ENCODE measurements around the gene UBD. TPM values are rescaled to one million over a fixed set of nuclear protein-coding genes. Genes with fewer than 3 reads are reported as not detected.

The UBD gene
- total RNA-seq, 1 donor from 2014 or later, result 4.3 TPM

- no peak overlapping the region for H3K4me3 ChIP-seq (ENCODE audit: low read depth, low read length)
- no peak for DNase-seq (ENCODE audit: low read depth)
- TF ChIP-seq, protein P1, sequence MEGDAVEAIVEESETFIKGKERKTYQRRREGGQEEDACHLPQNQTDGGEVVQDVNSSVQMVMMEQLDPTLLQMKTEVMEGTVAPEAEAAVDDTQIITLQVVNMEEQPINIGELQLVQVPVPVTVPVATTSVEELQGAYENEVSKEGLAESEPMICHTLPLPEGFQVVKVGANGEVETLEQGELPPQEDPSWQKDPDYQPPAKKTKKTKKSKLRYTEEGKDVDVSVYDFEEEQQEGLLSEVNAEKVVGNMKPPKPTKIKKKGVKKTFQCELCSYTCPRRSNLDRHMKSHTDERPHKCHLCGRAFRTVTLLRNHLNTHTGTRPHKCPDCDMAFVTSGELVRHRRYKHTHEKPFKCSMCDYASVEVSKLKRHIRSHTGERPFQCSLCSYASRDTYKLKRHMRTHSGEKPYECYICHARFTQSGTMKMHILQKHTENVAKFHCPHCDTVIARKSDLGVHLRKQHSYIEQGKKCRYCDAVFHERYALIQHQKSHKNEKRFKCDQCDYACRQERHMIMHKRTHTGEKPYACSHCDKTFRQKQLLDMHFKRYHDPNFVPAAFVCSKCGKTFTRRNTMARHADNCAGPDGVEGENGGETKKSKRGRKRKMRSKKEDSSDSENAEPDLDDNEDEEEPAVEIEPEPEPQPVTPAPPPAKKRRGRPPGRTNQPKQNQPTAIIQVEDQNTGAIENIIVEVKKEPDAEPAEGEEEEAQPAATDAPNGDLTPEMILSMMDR (conservative IDR thresholded peaks at IDR 0.05; ENCODE audit: low read depth, low read length), result no peak
Observed at GRCh38 chr6:29530671-29531310, 28.7 kb downstream of the UBD start.

GRCh38 chr6:29529956-29530355 lies 29.6 kb downstream of the UBD start:
- TF ChIP-seq, protein P1 (conservative IDR thresholded peaks at IDR 0.05; ENCODE audit: low read depth, low read length), result no peak
- no peak overlapping the region for H3K4me3 ChIP-seq (ENCODE audit: low read depth, low read length)
- DNase-seq (ENCODE audit: low read depth), result no peak

- no peak for DNase-seq (ENCODE audit: low read depth)
- TF ChIP-seq, protein P1 (conservative IDR thresholded peaks at IDR 0.05; ENCODE audit: low read depth, low read length), result no peak
- no peak overlapping the region for H3K4me3 ChIP-seq (ENCODE audit: low read depth, low read length)
Observed at GRCh38 chr6:29528988-29529560, 30.5 kb downstream of the UBD start.

DNA sequence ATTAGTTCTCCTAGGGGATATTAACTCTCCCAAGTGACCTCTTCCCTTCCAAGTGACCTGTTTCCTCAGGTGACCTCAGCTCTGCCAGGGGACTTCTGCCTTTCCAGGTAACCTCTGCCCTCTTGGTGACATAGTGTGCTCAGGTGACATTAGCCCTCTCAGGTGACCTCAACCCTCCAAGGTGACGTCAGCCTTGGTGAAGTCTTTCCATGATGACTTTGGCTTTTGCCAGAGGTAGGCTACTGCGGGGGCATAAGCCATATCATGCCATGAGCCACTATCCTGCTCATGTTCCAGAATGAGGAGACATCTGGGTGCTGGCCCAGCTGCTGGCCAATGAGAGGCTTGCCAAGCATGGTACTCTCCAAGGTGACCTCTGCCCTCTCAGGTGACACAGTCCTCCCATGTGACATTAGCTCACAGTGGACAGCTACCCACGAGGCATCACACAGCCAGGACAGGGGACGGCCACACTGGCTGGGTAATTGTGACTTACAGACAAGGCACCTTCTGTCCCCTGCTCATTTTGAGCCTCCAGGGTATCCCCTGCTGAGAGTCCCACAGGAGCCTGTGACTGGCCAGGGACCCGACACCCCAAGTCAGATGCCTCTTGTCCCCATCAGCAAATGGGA lies 31.1 kb downstream of the UBD start:
- no peak overlapping the region for H3K4me3 ChIP-seq (ENCODE audit: low read depth, low read length)
- DNase-seq (ENCODE audit: low read depth), result no peak
- TF ChIP-seq, protein P1 (conservative IDR thresholded peaks at IDR 0.05; ENCODE audit: low read depth, low read length), result no peak

DNA sequence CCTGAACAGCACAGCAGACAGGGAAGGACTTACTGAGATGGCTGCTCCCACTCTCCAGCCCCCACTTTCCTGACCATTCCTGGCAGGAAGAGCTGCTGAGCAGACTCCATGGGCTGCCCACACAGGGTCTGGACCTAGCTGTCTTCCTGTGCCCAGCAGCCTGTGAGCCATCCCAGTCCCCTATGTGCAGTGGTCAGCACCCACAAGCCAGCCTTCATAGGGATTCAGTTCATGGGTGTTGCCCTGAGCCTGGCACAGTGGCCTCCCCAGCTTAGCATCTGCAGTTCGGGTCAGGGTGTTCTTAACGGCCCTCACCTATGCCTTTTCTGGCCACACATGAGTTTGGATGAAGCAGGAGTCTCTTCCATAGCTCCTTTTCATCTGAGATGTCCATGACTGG lies 32.0 kb downstream of the UBD start:
- TF ChIP-seq, protein P1 (conservative IDR thresholded peaks at IDR 0.05; ENCODE audit: low read depth, low read length), result no peak
- DNase-seq (ENCODE audit: low read depth), result no peak
- no peak overlapping the region for H3K4me3 ChIP-seq (ENCODE audit: low read depth, low read length)

GRCh38 chr6:29527126-29527525 lies 32.4 kb downstream of the UBD start:
- TF ChIP-seq, protein P1 (conservative IDR thresholded peaks at IDR 0.05; ENCODE audit: low read depth, low read length), result no peak
- H3K4me3 ChIP-seq (ENCODE audit: low read depth, low read length), result no peak overlapping the region
- DNase-seq (ENCODE audit: low read depth), result no peak

- TF ChIP-seq, protein P1 (conservative IDR thresholded peaks at IDR 0.05; ENCODE audit: low read depth, low read length), result no peak
- H3K4me3 ChIP-seq (ENCODE audit: low read depth, low read length), result no peak overlapping the region
- no peak for DNase-seq (ENCODE audit: low read depth)
Observed at GRCh38 chr6:29525311-29525639, 34.3 kb downstream of the UBD start.
